Measurements from ENCODE around the gene TNFAIP6.
"Not testable (repeated sequence)": the region's sequence is repeated elsewhere in the genome, so short reads cannot be mapped to it uniquely, and the experiment has no call there.

TNFAIP6 gene, protein sequence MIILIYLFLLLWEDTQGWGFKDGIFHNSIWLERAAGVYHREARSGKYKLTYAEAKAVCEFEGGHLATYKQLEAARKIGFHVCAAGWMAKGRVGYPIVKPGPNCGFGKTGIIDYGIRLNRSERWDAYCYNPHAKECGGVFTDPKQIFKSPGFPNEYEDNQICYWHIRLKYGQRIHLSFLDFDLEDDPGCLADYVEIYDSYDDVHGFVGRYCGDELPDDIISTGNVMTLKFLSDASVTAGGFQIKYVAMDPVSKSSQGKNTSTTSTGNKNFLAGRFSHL

GRCh38 chr2:151357359-151357758, at the start of gene TNFAIP6:
TSS of gene TNFAIP6 (plus strand) at chr2:151357592. CDS start at chr2:151357667, 75 bp downstream.
- Histone ChIP-seq H3K9me3 (ENCODE audit: insufficient read depth, low read length, severe bottlenecking) (no peaks in the 10 kb centered on the region), H4K20me1 (ENCODE audit: insufficient read depth, low read length) (no peaks in the 10 kb centered on the region), H2AFZ (ENCODE audit: low read depth, low read length) (no peak within 1 kb of the TSS), H3K27me3 (ENCODE audit: insufficient read depth, low read length, poor library complexity) (no peaks in the 10 kb centered on the region), H3K36me3 (ENCODE audit: insufficient read depth, low read length) (no peaks in the 10 kb centered on the region), H3K9ac (ENCODE audit: low read depth, low read length) (no peak within 1 kb of the TSS), H3K4me2 (ENCODE audit: insufficient read depth, low read length) (no peak within 1 kb of the TSS), H3K27ac (ENCODE audit: low read length) (no peak within 1 kb of the TSS), H3K4me3 (ENCODE audit: low read depth in 1 of 2, low read length in 2 of 2) (no peak within 1 kb of the TSS), H3K4me1 (ENCODE audit: insufficient read depth, low read length) (no peaks in the 10 kb centered on the region), H3K79me2 (ENCODE audit: insufficient read depth, low read length) (no peaks in the 10 kb centered on the region)
- no peak for TF ChIP-seq EZH2 (IDR thresholded peaks at IDR 0.05; ENCODE audit: borderline replicate concordance, low read depth, low read length, severe bottlenecking)
- TF ChIP-seq CTCF (IDR thresholded peaks at IDR 0.05; ENCODE audit: borderline replicate concordance, extremely low read depth, low read length, poor library complexity, severe bottlenecking), result no peak
- no peak for ATAC-seq (ENCODE audit: insufficient read depth, low read depth)
- no peak for DNase-seq

DNA sequence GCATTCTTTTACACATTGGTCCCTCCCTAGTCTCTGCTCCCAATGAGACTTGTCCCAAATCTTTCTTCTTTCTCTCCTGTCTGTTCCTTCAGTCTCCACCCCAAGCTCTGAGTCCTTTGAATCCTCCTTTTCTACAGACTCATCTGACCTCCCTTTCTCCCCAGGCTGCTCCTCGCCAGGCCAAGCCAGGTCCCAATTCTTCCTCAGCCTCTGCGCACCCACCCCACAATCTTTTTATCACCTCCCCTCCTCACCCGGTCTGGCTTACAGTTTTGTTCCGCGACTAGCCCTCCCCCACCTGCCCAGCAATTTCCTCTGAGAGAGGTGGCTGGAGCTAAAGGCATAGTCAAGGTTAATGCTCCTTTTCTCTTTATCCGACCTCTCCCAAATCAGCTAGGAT, 47.1 kb upstream of the TNFAIP6 start:
- not testable (repeated sequence) for H3K9ac ChIP-seq (ENCODE audit: low read depth, low read length); H3K4me2 ChIP-seq (ENCODE audit: insufficient read depth, low read length); H3K27me3 ChIP-seq (ENCODE audit: insufficient read depth, low read length, poor library complexity); DNase-seq; H3K9me3 ChIP-seq (ENCODE audit: insufficient read depth, low read length, severe bottlenecking); H3K36me3 ChIP-seq (ENCODE audit: insufficient read depth, low read length); H2AFZ ChIP-seq (ENCODE audit: low read depth, low read length); H3K4me1 ChIP-seq (ENCODE audit: insufficient read depth, low read length); H4K20me1 ChIP-seq (ENCODE audit: insufficient read depth, low read length); H3K79me2 ChIP-seq (ENCODE audit: insufficient read depth, low read length); ATAC-seq (ENCODE audit: insufficient read depth, low read depth); H3K27ac ChIP-seq (ENCODE audit: low read length); H3K4me3 ChIP-seq (ENCODE audit: low read depth in 1 of 2, low read length in 2 of 2)

DNA sequence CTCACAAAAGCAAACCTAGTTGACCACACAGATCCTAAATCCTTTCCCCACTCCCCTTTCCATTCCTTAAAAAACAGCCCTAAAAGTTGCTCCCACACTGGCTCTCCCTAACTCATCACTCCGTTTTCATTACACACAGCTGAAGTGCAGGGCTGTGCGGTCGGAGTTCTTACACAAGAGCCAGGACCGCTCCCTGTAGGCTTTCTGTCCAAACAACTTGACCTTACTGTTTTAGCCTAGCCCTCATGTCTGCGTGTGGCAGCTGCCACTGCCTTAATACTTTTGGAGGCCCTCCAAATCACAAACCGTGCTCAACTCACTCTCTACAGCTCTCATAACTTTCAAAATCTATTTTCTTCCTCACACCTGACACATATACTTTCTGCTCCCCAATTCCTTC, 45.0 kb upstream of the TNFAIP6 start:
- not testable (repeated sequence) for H4K20me1 ChIP-seq (ENCODE audit: insufficient read depth, low read length); H3K4me2 ChIP-seq (ENCODE audit: insufficient read depth, low read length); ATAC-seq (ENCODE audit: insufficient read depth, low read depth); H3K9me3 ChIP-seq (ENCODE audit: insufficient read depth, low read length, severe bottlenecking); H3K27ac ChIP-seq (ENCODE audit: low read length); H3K36me3 ChIP-seq (ENCODE audit: insufficient read depth, low read length); H3K79me2 ChIP-seq (ENCODE audit: insufficient read depth, low read length); H3K9ac ChIP-seq (ENCODE audit: low read depth, low read length); H3K4me1 ChIP-seq (ENCODE audit: insufficient read depth, low read length); H3K27me3 ChIP-seq (ENCODE audit: insufficient read depth, low read length, poor library complexity); DNase-seq; H3K4me3 ChIP-seq (ENCODE audit: low read depth in 1 of 2, low read length in 2 of 2); H2AFZ ChIP-seq (ENCODE audit: low read depth, low read length)

GRCh38 chr2:151315381-151315903, 42.0 kb upstream of the TNFAIP6 start:
- no peak for TF ChIP-seq CTCF (IDR thresholded peaks at IDR 0.05; ENCODE audit: borderline replicate concordance, extremely low read depth, low read length, poor library complexity, severe bottlenecking)
- TF ChIP-seq EZH2 (IDR thresholded peaks at IDR 0.05; ENCODE audit: borderline replicate concordance, low read depth, low read length, severe bottlenecking), result no peak
- no peak overlapping the region for H2AFZ ChIP-seq (ENCODE audit: low read depth, low read length)
- H3K36me3 ChIP-seq (ENCODE audit: insufficient read depth, low read length), result no peaks in the 10 kb centered on the region
- no peak overlapping the region for H3K9ac ChIP-seq (ENCODE audit: low read depth, low read length)
- H3K9me3 ChIP-seq (ENCODE audit: insufficient read depth, low read length, severe bottlenecking), result no peaks in the 10 kb centered on the region
- H4K20me1 ChIP-seq (ENCODE audit: insufficient read depth, low read length), result no peaks in the 10 kb centered on the region
- no peak for ATAC-seq (ENCODE audit: insufficient read depth, low read depth)
- no peak overlapping the region for H3K27ac ChIP-seq (ENCODE audit: low read length)
- no peak overlapping the region for H3K4me2 ChIP-seq (ENCODE audit: insufficient read depth, low read length)
- H3K79me2 ChIP-seq (ENCODE audit: insufficient read depth, low read length), result no peaks in the 10 kb centered on the region
- DNase-seq, result no peak
- no peak overlapping the region for H3K4me3 ChIP-seq (ENCODE audit: low read depth in 1 of 2, low read length in 2 of 2)
- no peaks in the 10 kb centered on the region for H3K4me1 ChIP-seq (ENCODE audit: insufficient read depth, low read length)
- H3K27me3 ChIP-seq (ENCODE audit: insufficient read depth, low read length, poor library complexity), result no peaks in the 10 kb centered on the region

Data from DND-41 (cell line).